ENCODE results near the gene AGBL1. TPM values are rescaled to one million over a fixed set of nuclear protein-coding genes. Genes with fewer than 3 reads are reported as not detected.

Gene AGBL1
- total RNA-seq, 1 experiment from 2014 or later = not detected

DNA sequence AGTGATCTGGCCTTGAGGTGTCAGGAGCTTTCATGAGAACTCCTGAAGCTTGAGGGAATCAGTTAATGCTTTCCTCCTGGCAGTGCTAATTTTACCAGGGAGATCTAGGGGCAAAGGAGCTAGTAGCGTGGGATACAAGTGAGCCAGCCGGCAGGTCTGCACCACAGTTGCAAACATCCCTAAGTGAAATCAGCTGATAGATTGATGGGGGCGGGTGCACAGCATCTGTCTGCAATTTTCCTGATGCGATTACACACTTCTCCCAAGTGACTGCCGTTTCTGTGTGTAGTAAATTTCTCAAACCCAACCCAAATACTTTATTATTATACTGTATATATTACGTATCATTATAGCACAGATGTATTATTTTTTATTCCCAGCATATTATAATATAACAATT, 304.5 kb downstream of the AGBL1 start:
- peaks cover 2% of the 10 kb centered on the region for H3K9me3 ChIP-seq (ENCODE audit: low read depth, low read length, poor library complexity, severe bottlenecking)
- H3K27me3 ChIP-seq (replicated peaks; ENCODE audit: insufficient read depth, low read depth, low read length, poor library complexity) = no peaks in the 10 kb centered on the region
- DNase-seq (ENCODE audit: low spot score) = peak; percentile 0
- ChIA-PET CTCF (no interaction called here), POLR2A (ENCODE audit: low non-redundant PET) (no interaction called here)
- H3K36me3 ChIP-seq (ENCODE audit: insufficient read depth, low read length, poor library complexity, severe bottlenecking) = no peaks in the 10 kb centered on the region
- intact Hi-C loops (cut with micrococcal nuclease; ENCODE audit: unreplicated experiment) = no loop called here
- BruUV-seq (replicated peaks) = no TSS peak
- H3K4me1 ChIP-seq (ENCODE audit: insufficient read depth, low read length, poor library complexity, severe bottlenecking) = no peaks in the 10 kb centered on the region
- no peak overlapping the region for H3K4me3 ChIP-seq (ENCODE audit: low read depth, low read length, poor library complexity, severe bottlenecking)
- H3K27ac ChIP-seq (ENCODE audit: low read depth, low read length, poor library complexity, severe bottlenecking) = no peak overlapping the region
- TF ChIP-seq, protein P1, sequence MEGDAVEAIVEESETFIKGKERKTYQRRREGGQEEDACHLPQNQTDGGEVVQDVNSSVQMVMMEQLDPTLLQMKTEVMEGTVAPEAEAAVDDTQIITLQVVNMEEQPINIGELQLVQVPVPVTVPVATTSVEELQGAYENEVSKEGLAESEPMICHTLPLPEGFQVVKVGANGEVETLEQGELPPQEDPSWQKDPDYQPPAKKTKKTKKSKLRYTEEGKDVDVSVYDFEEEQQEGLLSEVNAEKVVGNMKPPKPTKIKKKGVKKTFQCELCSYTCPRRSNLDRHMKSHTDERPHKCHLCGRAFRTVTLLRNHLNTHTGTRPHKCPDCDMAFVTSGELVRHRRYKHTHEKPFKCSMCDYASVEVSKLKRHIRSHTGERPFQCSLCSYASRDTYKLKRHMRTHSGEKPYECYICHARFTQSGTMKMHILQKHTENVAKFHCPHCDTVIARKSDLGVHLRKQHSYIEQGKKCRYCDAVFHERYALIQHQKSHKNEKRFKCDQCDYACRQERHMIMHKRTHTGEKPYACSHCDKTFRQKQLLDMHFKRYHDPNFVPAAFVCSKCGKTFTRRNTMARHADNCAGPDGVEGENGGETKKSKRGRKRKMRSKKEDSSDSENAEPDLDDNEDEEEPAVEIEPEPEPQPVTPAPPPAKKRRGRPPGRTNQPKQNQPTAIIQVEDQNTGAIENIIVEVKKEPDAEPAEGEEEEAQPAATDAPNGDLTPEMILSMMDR (conservative IDR thresholded peaks at IDR 0.05; ENCODE audit: low read depth, low read length) = no peak
- TF ChIP-seq EZH2 (IDR thresholded peaks at IDR 0.05; ENCODE audit: borderline replicate concordance, low read depth, low read length, poor library complexity, severe bottlenecking) = no peak

DNA sequence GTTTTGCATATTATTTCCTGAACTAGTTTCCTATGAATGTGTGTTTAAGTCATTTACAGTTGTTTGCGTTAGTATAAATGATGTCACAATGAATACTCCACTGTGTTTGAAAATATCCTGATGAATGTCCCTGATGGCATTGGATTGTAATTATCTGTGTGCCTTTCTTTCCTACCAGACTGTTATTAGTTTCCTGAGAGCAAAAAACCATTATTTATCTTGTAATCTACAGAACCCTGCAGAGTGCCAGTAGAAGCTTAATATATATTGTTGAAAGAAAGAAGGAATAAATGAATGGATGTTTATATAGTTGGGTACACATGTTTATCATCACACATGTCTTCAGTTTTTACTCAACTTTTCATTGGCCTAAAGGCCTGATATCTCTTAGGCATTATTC, 312.6 kb downstream of the AGBL1 start:
- H3K36me3 ChIP-seq (ENCODE audit: insufficient read depth, low read length, poor library complexity, severe bottlenecking) = no peaks in the 10 kb centered on the region
- no peaks in the 10 kb centered on the region for H3K27me3 ChIP-seq (replicated peaks; ENCODE audit: insufficient read depth, low read depth, low read length, poor library complexity)
- intact Hi-C loops (cut with micrococcal nuclease; ENCODE audit: unreplicated experiment) = no loop called here
- H3K4me1 ChIP-seq (ENCODE audit: insufficient read depth, low read length, poor library complexity, severe bottlenecking) = no peaks in the 10 kb centered on the region
- no peak overlapping the region for H3K4me3 ChIP-seq (ENCODE audit: low read depth, low read length, poor library complexity, severe bottlenecking)
- TF ChIP-seq, protein P1 (conservative IDR thresholded peaks at IDR 0.05; ENCODE audit: low read depth, low read length) = no peak
- ChIA-PET POLR2A (ENCODE audit: low non-redundant PET) (no interaction called here), CTCF (no interaction called here)
- peaks cover 6% of the 10 kb centered on the region for H3K9me3 ChIP-seq (ENCODE audit: low read depth, low read length, poor library complexity, severe bottlenecking)
- BruUV-seq (replicated peaks) = no TSS peak
- no peak overlapping the region for H3K27ac ChIP-seq (ENCODE audit: low read depth, low read length, poor library complexity, severe bottlenecking)
- no peak for DNase-seq (ENCODE audit: low spot score)

DNA sequence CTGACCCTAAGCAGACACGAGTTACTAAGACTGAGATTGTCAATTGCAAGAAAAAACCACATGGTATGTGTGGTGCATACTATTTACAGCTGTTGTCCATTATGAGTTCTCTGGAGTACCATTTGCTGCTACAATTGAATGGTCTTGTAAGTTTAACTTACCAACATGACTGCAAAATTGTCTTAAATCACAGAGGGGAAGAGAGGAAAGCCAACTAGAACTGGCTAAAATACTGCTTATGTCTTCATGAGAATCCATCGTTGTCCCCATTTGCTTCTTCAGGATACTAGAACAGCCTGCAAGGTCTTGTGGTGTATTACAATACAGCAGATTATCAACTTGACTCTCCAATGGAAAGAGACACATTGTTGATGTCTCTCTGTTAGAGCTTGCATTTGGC, 313.2 kb downstream of the AGBL1 start:
- TF ChIP-seq EZH2 (IDR thresholded peaks at IDR 0.05; ENCODE audit: borderline replicate concordance, low read depth, low read length, poor library complexity, severe bottlenecking) = no peak
- TF ChIP-seq, protein P1 (conservative IDR thresholded peaks at IDR 0.05; ENCODE audit: low read depth, low read length) = no peak
- intact Hi-C loops (cut with micrococcal nuclease; ENCODE audit: unreplicated experiment) = no loop called here
- H3K9me3 ChIP-seq (ENCODE audit: low read depth, low read length, poor library complexity, severe bottlenecking) = peaks cover 6% of the 10 kb centered on the region
- H3K4me3 ChIP-seq (ENCODE audit: low read depth, low read length, poor library complexity, severe bottlenecking) = no peak overlapping the region
- no peaks in the 10 kb centered on the region for H3K4me1 ChIP-seq (ENCODE audit: insufficient read depth, low read length, poor library complexity, severe bottlenecking)
- H3K27me3 ChIP-seq (replicated peaks; ENCODE audit: insufficient read depth, low read depth, low read length, poor library complexity) = no peaks in the 10 kb centered on the region
- ChIA-PET POLR2A (ENCODE audit: low non-redundant PET) (no interaction called here), CTCF (no interaction called here)
- no peak for DNase-seq (ENCODE audit: low spot score)
- H3K36me3 ChIP-seq (ENCODE audit: insufficient read depth, low read length, poor library complexity, severe bottlenecking) = no peaks in the 10 kb centered on the region
- no TSS peak for BruUV-seq (replicated peaks)
- no peak overlapping the region for H3K27ac ChIP-seq (ENCODE audit: low read depth, low read length, poor library complexity, severe bottlenecking)
